Stomach smooth muscle (tissue), 2 donors: ENCODE results near the gene PTCHD4.

Source experiments
- H3K27ac ChIP-seq: one replicate; pipeline ENCODE4 v1.7.0; 2013; ENCODE audit warnings: mild to moderate bottlenecking, low read length, inconsistent platforms
- H3K27me3 ChIP-seq, 2 donors: one replicate each; pipeline ENCODE4 v1.7.0; 2013; ENCODE audit warnings: low read length in 2 of 2; ENCODE audit not compliant: insufficient read depth in 2 of 2, control insufficient read depth in 1 of 2
- H3K36me3 ChIP-seq, 2 donors: one replicate each; pipeline ENCODE4 v1.7.0; 2013; ENCODE audit warnings: low read length in 2 of 2; ENCODE audit not compliant: control insufficient read depth in 2 of 2, insufficient read depth in 2 of 2
- H3K4me1 ChIP-seq: one replicate; pipeline ENCODE4 v1.7.0; 2013; ENCODE audit warnings: low read length; ENCODE audit not compliant: control insufficient read depth, insufficient read depth
- H3K4me3 ChIP-seq, 2 donors: one replicate each; pipeline ENCODE4 v1.7.0; 2013; ENCODE audit warnings: low read length in 2 of 2
- H3K9ac ChIP-seq, 2 donors: one replicate each; pipeline ENCODE4 v1.7.0; 2013; ENCODE audit warnings: low read length in 2 of 2, mild to moderate bottlenecking in 1 of 2
- H3K9me3 ChIP-seq, 2 donors: one replicate each; pipeline ENCODE4 v1.7.0; 2013; ENCODE audit warnings: low read length in 2 of 2; ENCODE audit not compliant: control insufficient read depth in 2 of 2
- donor health status: healthy.
- donor health status: Pancreatic carcinoma.

The PTCHD4 gene

DNA sequence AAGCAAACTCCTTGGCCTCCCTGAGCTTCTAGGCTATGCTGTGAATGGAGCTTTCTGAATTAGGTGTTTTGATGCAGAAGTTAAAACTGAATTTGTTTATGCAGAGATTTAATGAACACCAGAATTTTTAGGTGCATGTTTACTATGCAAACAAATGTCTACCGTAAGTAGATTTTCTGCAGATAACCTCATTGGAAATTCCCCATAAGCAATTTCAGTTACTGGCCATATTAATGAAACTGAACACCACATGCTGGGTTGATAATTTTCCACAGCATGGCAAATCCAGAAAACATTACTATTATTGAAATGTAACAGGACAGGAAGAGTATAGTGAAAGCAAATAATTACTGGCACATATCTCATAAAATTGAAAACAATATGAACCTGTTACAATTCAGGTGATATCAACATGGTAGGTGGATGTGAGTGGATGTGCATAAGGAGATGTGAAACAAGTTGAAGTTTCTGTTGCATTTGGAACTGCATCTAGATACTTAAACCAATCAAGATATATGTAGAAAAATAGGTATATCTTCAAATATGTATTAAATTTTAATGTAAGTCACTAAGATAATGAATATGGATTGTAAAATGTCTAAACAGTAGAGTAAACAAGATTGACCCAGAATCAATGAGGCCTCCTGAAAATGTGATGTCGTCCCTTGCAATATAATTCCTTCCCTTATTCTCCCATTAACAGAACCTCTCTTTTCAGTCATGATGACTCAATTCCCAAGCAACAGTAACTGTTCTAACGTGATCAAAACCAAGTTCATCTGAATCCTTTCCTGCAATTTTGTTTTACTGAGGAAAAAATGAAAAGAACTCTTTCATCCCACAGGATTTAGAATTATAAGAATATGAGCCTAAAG lies 11.0 kb downstream of the PTCHD4 start:
- Histone ChIP-seq H3K4me1 (no peaks in the 10 kb centered on the region), H3K27me3 (no peaks in the 10 kb centered on the region), H3K9me3 (no peaks in the 10 kb centered on the region), H3K9ac (no peak overlapping the region), H3K36me3 (no peaks in the 10 kb centered on the region), H3K27ac (no peak overlapping the region), H3K4me3 (no peak overlapping the region)

DNA sequence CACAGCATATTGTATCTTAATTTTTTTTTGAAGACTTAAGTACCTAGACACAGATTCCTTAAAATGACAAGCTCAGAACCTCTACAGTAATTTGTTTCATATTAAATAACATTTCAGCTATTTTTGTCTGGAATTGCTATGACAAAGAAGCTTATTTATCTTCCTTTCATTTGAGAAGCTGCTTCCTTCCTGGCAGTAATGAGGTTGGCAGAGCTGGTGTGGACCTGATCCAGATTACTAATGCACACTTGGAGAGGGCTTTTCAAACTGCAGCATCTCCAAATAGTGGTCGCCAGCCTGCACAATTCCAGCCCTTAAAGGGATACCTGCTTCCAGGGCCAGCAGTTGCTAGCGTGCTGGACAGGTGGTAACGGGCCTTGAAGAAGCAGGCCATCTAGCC lies 12.1 kb downstream of the PTCHD4 start:
- no peaks in the 10 kb centered on the region for H3K4me1 ChIP-seq
- no peak overlapping the region for H3K27ac ChIP-seq
- no peaks in the 10 kb centered on the region for H3K9me3 ChIP-seq
- H3K4me3 ChIP-seq = no peak overlapping the region
- no peaks in the 10 kb centered on the region for H3K36me3 ChIP-seq
- no peaks in the 10 kb centered on the region for H3K27me3 ChIP-seq
- no peak overlapping the region for H3K9ac ChIP-seq

DNA sequence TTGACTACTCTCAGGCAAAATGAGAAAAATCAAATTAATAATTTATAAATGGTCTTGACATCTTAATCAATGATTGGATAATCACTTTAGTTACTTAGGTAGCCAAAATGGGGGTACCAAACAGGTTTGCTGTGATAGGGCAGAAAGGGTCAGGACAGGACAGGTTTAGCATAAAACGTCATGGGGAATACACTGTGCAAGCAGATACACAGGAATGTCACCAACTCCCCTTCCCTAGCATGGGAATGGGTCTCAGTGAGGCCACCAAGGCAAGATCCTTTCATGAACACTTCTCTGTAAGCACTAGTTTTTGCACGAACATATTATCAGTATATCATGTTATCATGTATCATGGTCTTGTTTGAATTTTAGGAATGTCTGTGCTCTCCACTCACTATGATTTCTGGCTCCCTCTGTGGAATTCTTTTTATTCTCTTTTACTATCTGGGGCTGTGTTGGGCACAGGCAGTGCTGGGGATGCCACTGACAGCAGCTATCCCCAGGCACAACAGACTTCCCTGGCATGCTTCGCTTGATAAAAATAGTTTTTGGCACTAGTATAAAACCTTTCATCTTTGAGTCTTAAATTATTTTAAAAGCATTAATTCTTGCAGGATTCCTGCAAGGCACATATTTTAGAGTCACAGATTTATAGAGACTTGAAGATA lies 18.3 kb downstream of the PTCHD4 start:
- Histone ChIP-seq H3K4me1 (no peaks in the 10 kb centered on the region), H3K9ac (no peak overlapping the region), H3K27ac (no peak overlapping the region), H3K4me3 (no peak overlapping the region), H3K36me3 (no peaks in the 10 kb centered on the region), H3K9me3 (no peaks in the 10 kb centered on the region), H3K27me3 (no peaks in the 10 kb centered on the region)

DNA sequence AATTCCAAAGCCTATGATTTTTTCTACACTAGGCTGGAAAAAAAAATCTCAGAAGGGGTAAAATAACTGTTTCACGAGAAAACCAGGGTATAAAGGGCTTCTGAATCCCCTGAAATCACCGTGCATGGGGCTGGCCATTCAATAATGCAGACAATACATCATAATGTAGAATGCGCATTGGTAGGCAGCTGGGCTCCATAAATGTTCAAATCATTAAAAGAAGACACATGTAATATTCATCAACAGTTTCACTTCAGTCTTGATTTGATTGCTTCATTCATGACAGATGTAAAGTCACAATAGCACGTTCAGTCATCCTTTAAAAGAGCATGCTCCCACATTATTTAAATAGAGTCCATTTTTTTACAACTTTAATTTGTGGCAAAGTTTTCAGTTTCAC lies 20.5 kb downstream of the PTCHD4 start:
- no peak overlapping the region for H3K27ac ChIP-seq
- no peaks in the 10 kb centered on the region for H3K9me3 ChIP-seq
- H3K4me3 ChIP-seq = no peak overlapping the region
- H3K4me1 ChIP-seq = no peaks in the 10 kb centered on the region
- no peaks in the 10 kb centered on the region for H3K36me3 ChIP-seq
- H3K27me3 ChIP-seq = no peaks in the 10 kb centered on the region
- H3K9ac ChIP-seq = no peak overlapping the region

DNA sequence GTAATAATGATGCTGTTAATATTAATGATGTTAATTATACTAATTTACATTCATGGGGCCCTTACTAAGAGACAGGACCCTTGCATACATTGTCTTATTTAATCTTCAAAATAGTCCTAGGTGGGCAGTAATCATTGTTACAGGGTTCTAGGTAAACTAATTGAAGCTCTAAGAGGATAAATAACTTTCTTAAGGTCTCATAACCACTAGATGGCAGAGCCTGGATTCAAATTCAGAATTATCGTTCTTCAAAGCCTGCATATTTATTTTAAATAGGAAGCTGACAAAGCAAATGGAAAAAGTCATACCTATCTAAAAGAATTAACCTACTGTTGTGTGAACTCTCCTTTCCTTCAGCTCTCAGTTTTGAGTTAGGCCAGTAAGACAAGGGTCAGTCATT lies 23.5 kb downstream of the PTCHD4 start:
- H3K4me1 ChIP-seq = no peaks in the 10 kb centered on the region
- no peak overlapping the region for H3K27ac ChIP-seq
- H3K9ac ChIP-seq = no peak overlapping the region
- no peaks in the 10 kb centered on the region for H3K9me3 ChIP-seq
- H3K36me3 ChIP-seq = no peaks in the 10 kb centered on the region
- H3K4me3 ChIP-seq = no peak overlapping the region
- no peaks in the 10 kb centered on the region for H3K27me3 ChIP-seq

DNA sequence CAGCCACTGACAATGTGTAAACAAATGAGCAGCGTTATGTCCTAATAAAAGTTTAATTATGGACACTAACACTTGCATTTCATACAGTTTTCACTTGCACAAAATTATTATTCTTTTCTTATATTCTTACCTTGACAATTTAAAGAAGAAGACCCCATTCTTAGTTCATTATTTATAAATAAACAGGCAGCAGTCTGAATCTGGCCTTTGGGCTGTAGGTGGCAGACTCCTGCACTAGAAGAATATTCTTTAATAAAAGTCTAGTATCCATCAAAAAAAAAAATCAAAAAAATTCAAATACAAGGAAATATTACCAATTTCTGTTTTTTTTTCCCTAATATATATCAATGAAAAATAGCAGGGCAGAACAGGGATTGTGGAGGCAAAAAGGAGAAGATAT lies 24.8 kb downstream of the PTCHD4 start:
- Histone ChIP-seq H3K9ac (no peak overlapping the region), H3K4me3 (no peak overlapping the region), H3K4me1 (no peaks in the 10 kb centered on the region), H3K36me3 (no peaks in the 10 kb centered on the region), H3K27ac (no peak overlapping the region), H3K27me3 (no peaks in the 10 kb centered on the region), H3K9me3 (no peaks in the 10 kb centered on the region)

DNA sequence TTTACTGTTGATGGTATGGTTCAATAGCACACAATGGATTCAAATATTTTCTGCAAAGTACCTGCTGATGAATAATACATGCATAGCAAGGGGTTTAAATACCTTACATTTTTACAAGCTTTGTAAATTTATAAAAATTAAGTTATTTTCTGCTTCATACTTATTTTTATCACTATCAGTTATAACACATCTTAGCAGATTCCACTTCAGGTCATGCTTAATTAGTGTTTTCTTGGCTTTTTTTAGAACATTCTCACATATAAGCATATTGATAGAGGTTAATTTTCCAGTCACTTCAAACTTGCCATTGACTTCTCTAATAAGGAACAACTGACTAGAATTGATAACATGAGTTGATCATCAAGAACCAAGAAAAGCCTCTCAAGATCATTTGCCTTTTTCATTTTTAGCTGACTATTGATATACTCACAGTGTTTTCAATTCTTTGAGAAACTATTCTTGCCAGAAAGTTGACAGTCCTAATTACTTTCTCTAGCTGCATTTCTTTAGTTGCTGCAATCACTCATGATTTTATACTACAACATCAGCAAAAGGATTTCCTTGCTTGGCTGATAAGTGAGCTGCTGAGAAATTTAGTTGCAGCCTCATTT lies 25.8 kb downstream of the PTCHD4 start:
- no peaks in the 10 kb centered on the region for H3K9me3 ChIP-seq
- no peaks in the 10 kb centered on the region for H3K36me3 ChIP-seq
- H3K9ac ChIP-seq = no peak overlapping the region
- no peak overlapping the region for H3K4me3 ChIP-seq
- H3K4me1 ChIP-seq = no peaks in the 10 kb centered on the region
- no peak overlapping the region for H3K27ac ChIP-seq
- no peaks in the 10 kb centered on the region for H3K27me3 ChIP-seq

DNA sequence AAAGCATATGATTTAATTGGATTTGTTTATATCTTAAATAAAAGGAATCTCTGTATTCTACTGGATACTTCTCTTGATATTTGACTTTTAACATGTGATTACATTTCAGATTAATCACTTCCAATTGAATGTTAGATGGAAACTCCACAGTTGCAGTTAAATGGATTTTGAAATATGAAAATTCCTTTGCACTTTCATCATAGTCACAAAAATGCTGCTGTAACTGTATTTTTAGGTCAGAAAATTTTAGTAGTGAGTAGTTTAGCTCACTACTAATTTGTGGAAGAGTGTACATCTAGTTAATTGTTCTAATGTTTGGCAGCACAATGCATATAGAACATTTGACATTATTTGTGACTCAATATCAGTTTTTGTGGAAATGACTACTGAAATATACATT lies 26.8 kb downstream of the PTCHD4 start:
- no peaks in the 10 kb centered on the region for H3K36me3 ChIP-seq
- no peak overlapping the region for H3K4me3 ChIP-seq

DNA sequence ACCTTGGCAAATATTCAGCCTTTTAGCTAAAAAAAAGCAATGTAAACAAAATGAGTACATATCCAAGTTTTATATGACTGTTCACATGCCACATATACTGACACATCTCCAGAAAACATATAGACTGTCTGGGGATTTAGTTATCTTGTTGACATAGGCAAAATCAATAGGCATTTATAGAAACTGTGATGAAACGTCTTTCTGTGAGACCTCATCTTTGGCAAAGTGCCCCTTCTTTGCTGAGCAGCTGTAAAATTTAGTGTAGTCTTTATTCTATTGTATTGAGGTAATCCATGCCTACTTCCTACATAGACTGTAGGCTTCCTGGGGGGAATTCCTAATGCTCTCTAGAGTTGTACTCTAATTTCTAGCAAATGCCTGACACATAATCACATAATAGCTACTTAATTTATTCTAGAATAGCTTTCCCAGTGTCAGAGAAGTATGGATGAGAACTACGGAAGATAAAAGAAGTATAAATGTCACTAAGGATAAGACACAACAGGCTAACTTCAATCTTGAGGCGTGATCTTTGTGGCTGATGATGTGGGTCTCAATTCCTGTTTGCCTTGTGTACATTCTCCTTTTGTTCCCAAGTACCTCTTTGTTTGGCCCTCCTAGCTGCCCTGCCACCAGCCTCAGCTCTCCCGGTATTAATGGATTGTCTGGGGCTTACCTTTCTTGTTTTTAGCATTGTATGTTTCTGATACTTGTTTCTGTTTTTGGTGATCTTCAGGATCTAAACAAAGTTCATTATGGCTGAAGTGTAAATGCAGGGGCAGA lies 30.6 kb downstream of the PTCHD4 start:
- H3K27me3 ChIP-seq = no peaks in the 10 kb centered on the region

More for the DNA sequence above, 26.8 kb downstream of the PTCHD4 start:
- Histone ChIP-seq H3K4me1 (no peaks in the 10 kb centered on the region), H3K9ac (no peak overlapping the region), H3K9me3 (no peaks in the 10 kb centered on the region), H3K27me3 (no peaks in the 10 kb centered on the region), H3K27ac (no peak overlapping the region)

DNA sequence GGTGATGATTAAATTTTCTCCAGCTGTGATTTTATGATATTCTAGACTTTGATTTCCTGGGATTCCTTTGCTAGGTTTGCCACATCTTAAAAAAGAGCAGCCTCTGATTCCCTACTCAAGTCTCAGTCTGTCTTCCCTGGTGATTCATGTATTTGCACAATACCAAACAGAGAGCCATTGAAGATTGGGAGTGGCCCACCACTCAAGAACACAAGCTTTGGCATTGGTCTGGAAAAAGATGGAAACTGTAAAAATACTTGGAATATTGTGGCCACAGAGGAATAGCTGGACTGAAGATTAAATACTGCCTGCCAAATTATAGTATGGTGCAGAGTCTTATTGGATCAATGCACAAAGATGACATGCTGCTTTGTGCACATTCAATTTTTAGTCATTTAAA lies 32.9 kb downstream of the PTCHD4 start:
- Histone ChIP-seq H3K9ac (no peak overlapping the region), H3K36me3 (no peaks in the 10 kb centered on the region), H3K4me1 (no peaks in the 10 kb centered on the region), H3K27me3 (peaks cover 0 to 4% of the 10 kb centered on the region in 2 donors), H3K9me3 (no peaks in the 10 kb centered on the region), H3K4me3 (no peak overlapping the region), H3K27ac (no peak overlapping the region)

More for the DNA sequence above, 30.6 kb downstream of the PTCHD4 start:
- no peaks in the 10 kb centered on the region for H3K9me3 ChIP-seq
- no peaks in the 10 kb centered on the region for H3K4me1 ChIP-seq
- H3K9ac ChIP-seq = no peak overlapping the region
- no peak overlapping the region for H3K4me3 ChIP-seq
- H3K27ac ChIP-seq = no peak overlapping the region
- H3K36me3 ChIP-seq = no peaks in the 10 kb centered on the region
